HepG2 (cell line): ENCODE measurements around the gene TMIGD2. TPM values are rescaled to one million over a fixed set of nuclear protein-coding genes. Genes with fewer than 3 reads are reported as not detected.

Experiments used
- ATAC-seq: fragments of 200-7000 bp; cut with Tn5 transposase; 3 replicates; pipeline ENCODE4 v1.9.1; 2020; ENCODE audit warnings: mild to moderate bottlenecking, moderate library complexity
- BruUV-seq: library from RNA; stranded (reverse); fragments of 400-500 nt; replicated peaks from 2 replicates; lab custom pipeline; 2021; lab: Mats Ljungman, UMichigan
- CTCF ChIA-PET: fragments of 300-600 bp; formaldehyde crosslinking; extraction: SDS; loops from one replicate; lab custom pipeline; 2021; ENCODE audit warnings: low total read pairs, inconsistent platforms, low intra/inter-chr PET ratio; lab: Yijun Ruan, JAX
- POLR2A ChIA-PET: fragments of 350-600 bp; sonication (Branson Sonifier 250); formaldehyde crosslinking; loops from one replicate; lab custom pipeline; 2020; ENCODE audit warnings: antibody characterized with exemption, inconsistent platforms; lab: Yijun Ruan, JAX
- DNase-seq: peaks from one replicate; pipeline ENCODE4 v3.0.0-alpha.2; 2015; ENCODE audit warnings: low spot score
- FAIRE-seq: peaks from 3 replicates; lab custom pipeline; 2011; peaks lifted over from hg19 to GRCh38; lab: Jason Lieb, UNC
- H2AFZ ChIP-seq: one replicate; pipeline ENCODE4 v1.6.1; 2011; ENCODE audit warnings: low read length, inconsistent platforms
- H3K27ac ChIP-seq: fragments of 300-600 bp; 3 replicates; pipeline ENCODE4 v1.8.0; 2011; ENCODE audit warnings: mixed run types, mild to moderate bottlenecking, mixed read lengths, low read length, inconsistent platforms; ENCODE audit not compliant: insufficient read depth; ENCODE audit errors: extremely low read length
- H3K27me3 ChIP-seq, 2 experiments: fragments of 200-600 bp in 1 of 2; 2 replicates in 1 of 2; 3 replicates in 1 of 2; pipeline versions ENCODE4 v1.6.0 to v1.8.0; 2011; ENCODE audit warnings: low read length in 2 of 2, mild to moderate bottlenecking in 2 of 2, moderate library complexity in 2 of 2, inconsistent platforms in 1 of 2; ENCODE audit not compliant: insufficient read depth in 2 of 2, control insufficient read depth in 1 of 2
- H3K36me3 ChIP-seq, 2 experiments: fragments of 200-600 bp in 1 of 2; replicated peaks in 1 of 2; 2 replicates in 1 of 2; 3 replicates in 1 of 2; pipeline versions ENCODE4 v1.5.1 to v1.8.0; 2011; ENCODE audit warnings: low read length in 2 of 2, inconsistent platforms in 1 of 2; ENCODE audit not compliant: insufficient read depth in 2 of 2, control insufficient read depth in 1 of 2
- H3K4me1 ChIP-seq: 2 replicates; pipeline ENCODE4 v1.5.1; 2012; ENCODE audit warnings: low read length, inconsistent platforms; ENCODE audit not compliant: insufficient read depth
- H3K4me2 ChIP-seq: 2 replicates; pipeline ENCODE4 v1.6.0; 2011; ENCODE audit warnings: low read depth, low read length, inconsistent platforms
- H3K4me3 ChIP-seq, 3 experiments: fragments of 200-600 bp in 1 of 3; sonication (generic), shearing (Covaris generic) in 1 of 3; replicated peaks in 1 of 3; 2 replicates each; pipeline ENCODE4 v1.5.1; 2011 to 2016; ENCODE audit warnings: low read length in 3 of 3, inconsistent platforms in 2 of 3, low read depth in 2 of 3, mild to moderate bottlenecking in 2 of 3, control low read depth in 1 of 3, mixed read lengths in 1 of 3; ENCODE audit not compliant: insufficient read depth in 1 of 3
- H3K79me2 ChIP-seq: one replicate; pipeline ENCODE4 v1.6.1; 2011; ENCODE audit warnings: low read length, inconsistent platforms; ENCODE audit not compliant: insufficient read depth
- H3K9ac ChIP-seq: 2 replicates; pipeline ENCODE4 v1.6.0; 2011; ENCODE audit warnings: mild to moderate bottlenecking, low read depth, low read length, inconsistent platforms; ENCODE audit not compliant: insufficient read depth
- H3K9me3 ChIP-seq: 2 replicates; pipeline ENCODE4 v1.5.1; 2012; ENCODE audit warnings: mild to moderate bottlenecking, low read length
- H4K20me1 ChIP-seq: 2 replicates; pipeline ENCODE4 v1.6.0; 2011; ENCODE audit warnings: inconsistent platforms, mild to moderate bottlenecking, low read length, moderate library complexity; ENCODE audit not compliant: insufficient read depth
- DMAP1 ChIP-seq: IDR thresholded peaks from 2 replicates; pipeline ENCODE4 v1.6.1; 2016
- RFX1 ChIP-seq: fragments of 450-650 bp; IDR thresholded peaks from 2 replicates; pipeline ENCODE4 v1.6.1; 2017
- TP53 ChIP-seq: sonication (generic); formaldehyde crosslinking; conservative IDR thresholded peaks from 2 replicates; pipeline ENCODE4 v1.4.0; 2020; ENCODE audit warnings: missing genetic modification reagents
- ZFAT ChIP-seq: sonication (generic); formaldehyde crosslinking; conservative IDR thresholded peaks from 2 replicates; pipeline ENCODE4 v1.8.1; 2023; ENCODE audit warnings: missing genetic modification reagents, inconsistent platforms
- ZNF143 ChIP-seq: sonication (generic); formaldehyde crosslinking; IDR thresholded peaks from 2 replicates; pipeline ENCODE4 v1.4.0; 2020; ENCODE audit warnings: missing genetic modification reagents
- ZNF274 ChIP-seq: sonication (generic); formaldehyde crosslinking; IDR thresholded peaks from 2 replicates; pipeline ENCODE4 v1.5.1; 2020; ENCODE audit warnings: mild to moderate bottlenecking, missing genetic modification reagents
- ZNF468 ChIP-seq: sonication (generic); formaldehyde crosslinking; IDR thresholded peaks from 2 replicates; pipeline ENCODE4 v1.8.0; 2022; ENCODE audit warnings: mild to moderate bottlenecking, moderate library complexity, missing genetic modification reagents
- ZNF589 ChIP-seq: sonication (generic); formaldehyde crosslinking; conservative IDR thresholded peaks from 2 replicates; pipeline ENCODE4 v1.8.0; 2022; ENCODE audit warnings: mild to moderate bottlenecking, moderate library complexity, missing genetic modification reagents
- ZNF678 ChIP-seq: sonication (generic); formaldehyde crosslinking; IDR thresholded peaks from 2 replicates; pipeline ENCODE4 v1.4.0; 2020; ENCODE audit warnings: mild to moderate bottlenecking, missing genetic modification reagents
- WGBS: methylation state at CpG from one replicate; pipeline ENCODE4 v1.1.6; 2017; ENCODE audit warnings: low lambda C conversion rate; 5-methylcytosine and 5-hydroxymethylcytosine counted together
- in situ Hi-C: cut with HindIII; loops from 2 replicates; pipeline ENCODE4 v1.10.0; 2017; ENCODE audit warnings: low pct_unique_long_range_greater_than_20kb; ENCODE audit not compliant: extremely low pct_ligation_motif_present
- intact Hi-C: fragments of 100-400 bp; cut with micrococcal nuclease; formaldehyde crosslinking; loops from one replicate; pipeline ENCODE4 v1.10.0; 2022; ENCODE audit not compliant: unreplicated experiment
- polyA plus RNA-seq, 8 experiments: library from polyadenylated mRNA; depleted of rRNA in 3 of 8; stranded (reverse) in 7 of 8; unstranded in 1 of 8; fragments of >200 nt; fragmentation: Illumina TruSeq in 4 of 8; extraction: Trizol in 4 of 8; gene quantifications; 2 replicates each; pipeline versions ENCODE4 v1.2.1 to v1.2.3, GENCODE V29; 2011 to 2016; ENCODE audit warnings: low read depth in 4 of 8, missing spikeins in 1 of 8, mixed read lengths in 1 of 8; ENCODE audit not compliant: insufficient read depth in 1 of 8
- total RNA-seq, 5 experiments: library from RNA; depleted of rRNA; stranded (reverse); fragments of >200 nt; fragmentation: Illumina TruSeq; extraction: Trizol; gene quantifications; 2 replicates each; pipeline ENCODE4 v1.2.3, GENCODE V29; 2016; ENCODE audit warnings: low read depth in 1 of 5
- TF ChIP-seq, protein P1 (sequence below), 2 experiments: IDR thresholded peaks; 2 replicates each; pipeline ENCODE4 v1.6.1; 2011 to 2012; ENCODE audit warnings: low read length in 2 of 2, borderline replicate concordance in 1 of 2, low read depth in 1 of 2, mild to moderate bottlenecking in 1 of 2, moderate library complexity in 1 of 2
- TF ChIP-seq, protein P2 (sequence below): sonication (generic); formaldehyde crosslinking; IDR thresholded peaks from 2 replicates; pipeline ENCODE4 v1.4.0; 2020; ENCODE audit warnings: missing genetic modification reagents
- TF ChIP-seq, protein P3 (sequence below): sonication (generic); formaldehyde crosslinking; IDR thresholded peaks from 2 replicates; pipeline ENCODE4 v1.4.0; 2020; ENCODE audit warnings: missing genetic modification reagents
- TF ChIP-seq, protein P4 (sequence below): sonication (generic); formaldehyde crosslinking; IDR thresholded peaks from 2 replicates; pipeline ENCODE4 v1.5.1; 2020; ENCODE audit warnings: missing genetic modification reagents, mild to moderate bottlenecking, borderline replicate concordance

TMIGD2 gene
- total and polyA plus RNA-seq, 2 of the 13 experiments (the other 11 are each of a cell fraction or from before 2014, with no cell fraction given) = 0.11 to 1.0 TPM

DNA sequence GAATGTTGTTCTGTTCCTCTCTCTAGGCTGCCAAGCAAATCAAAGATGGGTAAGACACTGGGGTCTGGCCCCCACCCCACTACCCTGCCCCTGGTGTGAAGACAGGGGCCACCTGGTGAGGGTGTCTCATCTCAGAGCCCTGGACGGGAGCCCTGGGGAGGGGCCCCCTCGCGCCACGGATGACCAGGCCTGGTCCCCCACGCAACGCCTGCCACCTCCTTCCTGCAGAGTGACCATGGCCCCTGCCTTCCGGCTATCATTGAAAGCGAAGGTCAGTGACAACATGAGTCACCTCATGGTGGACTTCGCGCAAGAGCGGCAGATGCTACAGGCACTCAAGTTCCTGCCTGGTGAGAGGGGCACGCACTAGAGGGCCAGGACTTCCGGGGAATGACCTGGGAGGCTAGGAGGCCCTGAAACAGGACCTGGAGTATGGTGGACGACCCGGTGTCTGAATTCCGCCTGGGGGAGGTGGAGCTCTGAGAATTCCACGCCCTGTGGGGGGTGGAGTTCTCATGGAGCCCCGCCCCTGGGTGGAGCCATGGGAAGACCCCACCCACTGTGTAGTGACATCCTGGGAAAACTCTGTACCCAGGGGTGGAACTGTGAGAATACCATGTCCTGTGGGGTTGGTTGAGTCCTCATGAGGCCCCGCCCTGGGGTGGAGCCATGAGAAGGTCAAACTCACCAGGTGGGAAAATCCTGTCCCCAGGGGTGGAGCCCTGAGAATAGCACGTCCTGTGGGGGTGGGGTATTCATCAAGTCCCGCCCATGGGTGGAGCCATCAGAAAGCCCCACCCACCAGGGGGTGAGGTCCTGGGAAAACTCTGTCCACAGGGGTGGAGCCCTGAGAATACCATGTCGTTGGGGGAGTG is 8.3 kb upstream of the TMIGD2 start:
- 6% methylated on average over 7 of the region's 22 CpGs for WGBS
- ATAC-seq = peak; percentile 93
- in situ Hi-C loops = no loop called here
- TF ChIP-seq, protein P1, sequence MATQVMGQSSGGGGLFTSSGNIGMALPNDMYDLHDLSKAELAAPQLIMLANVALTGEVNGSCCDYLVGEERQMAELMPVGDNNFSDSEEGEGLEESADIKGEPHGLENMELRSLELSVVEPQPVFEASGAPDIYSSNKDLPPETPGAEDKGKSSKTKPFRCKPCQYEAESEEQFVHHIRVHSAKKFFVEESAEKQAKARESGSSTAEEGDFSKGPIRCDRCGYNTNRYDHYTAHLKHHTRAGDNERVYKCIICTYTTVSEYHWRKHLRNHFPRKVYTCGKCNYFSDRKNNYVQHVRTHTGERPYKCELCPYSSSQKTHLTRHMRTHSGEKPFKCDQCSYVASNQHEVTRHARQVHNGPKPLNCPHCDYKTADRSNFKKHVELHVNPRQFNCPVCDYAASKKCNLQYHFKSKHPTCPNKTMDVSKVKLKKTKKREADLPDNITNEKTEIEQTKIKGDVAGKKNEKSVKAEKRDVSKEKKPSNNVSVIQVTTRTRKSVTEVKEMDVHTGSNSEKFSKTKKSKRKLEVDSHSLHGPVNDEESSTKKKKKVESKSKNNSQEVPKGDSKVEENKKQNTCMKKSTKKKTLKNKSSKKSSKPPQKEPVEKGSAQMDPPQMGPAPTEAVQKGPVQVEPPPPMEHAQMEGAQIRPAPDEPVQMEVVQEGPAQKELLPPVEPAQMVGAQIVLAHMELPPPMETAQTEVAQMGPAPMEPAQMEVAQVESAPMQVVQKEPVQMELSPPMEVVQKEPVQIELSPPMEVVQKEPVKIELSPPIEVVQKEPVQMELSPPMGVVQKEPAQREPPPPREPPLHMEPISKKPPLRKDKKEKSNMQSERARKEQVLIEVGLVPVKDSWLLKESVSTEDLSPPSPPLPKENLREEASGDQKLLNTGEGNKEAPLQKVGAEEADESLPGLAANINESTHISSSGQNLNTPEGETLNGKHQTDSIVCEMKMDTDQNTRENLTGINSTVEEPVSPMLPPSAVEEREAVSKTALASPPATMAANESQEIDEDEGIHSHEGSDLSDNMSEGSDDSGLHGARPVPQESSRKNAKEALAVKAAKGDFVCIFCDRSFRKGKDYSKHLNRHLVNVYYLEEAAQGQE (IDR thresholded peaks at IDR 0.05; ENCODE audit: borderline replicate concordance in 1 of 2, low read depth in 1 of 2, low read length in 2 of 2) = peak in 1 of 2 experiments; percentile 34; a peak in 1 of 4 replicates
- no peak for TF ChIP-seq TP53 (CRISPR knock-in tag)
- TF ChIP-seq ZNF143 = no peak
- TF ChIP-seq, protein P2, sequence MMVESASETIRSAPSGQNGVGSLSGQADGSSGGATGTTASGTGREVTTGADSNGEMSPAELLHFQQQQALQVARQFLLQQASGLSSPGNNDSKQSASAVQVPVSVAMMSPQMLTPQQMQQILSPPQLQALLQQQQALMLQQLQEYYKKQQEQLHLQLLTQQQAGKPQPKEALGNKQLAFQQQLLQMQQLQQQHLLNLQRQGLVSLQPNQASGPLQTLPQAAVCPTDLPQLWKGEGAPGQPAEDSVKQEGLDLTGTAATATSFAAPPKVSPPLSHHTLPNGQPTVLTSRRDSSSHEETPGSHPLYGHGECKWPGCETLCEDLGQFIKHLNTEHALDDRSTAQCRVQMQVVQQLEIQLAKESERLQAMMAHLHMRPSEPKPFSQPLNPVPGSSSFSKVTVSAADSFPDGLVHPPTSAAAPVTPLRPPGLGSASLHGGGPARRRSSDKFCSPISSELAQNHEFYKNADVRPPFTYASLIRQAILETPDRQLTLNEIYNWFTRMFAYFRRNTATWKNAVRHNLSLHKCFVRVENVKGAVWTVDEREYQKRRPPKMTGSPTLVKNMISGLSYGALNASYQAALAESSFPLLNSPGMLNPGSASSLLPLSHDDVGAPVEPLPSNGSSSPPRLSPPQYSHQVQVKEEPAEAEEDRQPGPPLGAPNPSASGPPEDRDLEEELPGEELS (CRISPR knock-in tag) = peak; percentile 80; the same call in 1 of the 2 replicates
- TF ChIP-seq DMAP1 = peak; percentile 77
- TF ChIP-seq ZNF678 (CRISPR knock-in tag) = no peak
- TF ChIP-seq ZNF274 = peak; percentile 54
- no peak for TF ChIP-seq RFX1
- no peak for TF ChIP-seq ZFAT (CRISPR knock-in tag)
- no peak; the same call in 1 of the 2 replicates for TF ChIP-seq ZNF589
- TF ChIP-seq, protein P3, sequence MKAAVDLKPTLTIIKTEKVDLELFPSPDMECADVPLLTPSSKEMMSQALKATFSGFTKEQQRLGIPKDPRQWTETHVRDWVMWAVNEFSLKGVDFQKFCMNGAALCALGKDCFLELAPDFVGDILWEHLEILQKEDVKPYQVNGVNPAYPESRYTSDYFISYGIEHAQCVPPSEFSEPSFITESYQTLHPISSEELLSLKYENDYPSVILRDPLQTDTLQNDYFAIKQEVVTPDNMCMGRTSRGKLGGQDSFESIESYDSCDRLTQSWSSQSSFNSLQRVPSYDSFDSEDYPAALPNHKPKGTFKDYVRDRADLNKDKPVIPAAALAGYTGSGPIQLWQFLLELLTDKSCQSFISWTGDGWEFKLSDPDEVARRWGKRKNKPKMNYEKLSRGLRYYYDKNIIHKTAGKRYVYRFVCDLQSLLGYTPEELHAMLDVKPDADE (CRISPR knock-in tag) = peak; percentile 68; the same call in 1 of the 2 replicates
- TF ChIP-seq ZNF468 = no peak
- TF ChIP-seq, protein P4, sequence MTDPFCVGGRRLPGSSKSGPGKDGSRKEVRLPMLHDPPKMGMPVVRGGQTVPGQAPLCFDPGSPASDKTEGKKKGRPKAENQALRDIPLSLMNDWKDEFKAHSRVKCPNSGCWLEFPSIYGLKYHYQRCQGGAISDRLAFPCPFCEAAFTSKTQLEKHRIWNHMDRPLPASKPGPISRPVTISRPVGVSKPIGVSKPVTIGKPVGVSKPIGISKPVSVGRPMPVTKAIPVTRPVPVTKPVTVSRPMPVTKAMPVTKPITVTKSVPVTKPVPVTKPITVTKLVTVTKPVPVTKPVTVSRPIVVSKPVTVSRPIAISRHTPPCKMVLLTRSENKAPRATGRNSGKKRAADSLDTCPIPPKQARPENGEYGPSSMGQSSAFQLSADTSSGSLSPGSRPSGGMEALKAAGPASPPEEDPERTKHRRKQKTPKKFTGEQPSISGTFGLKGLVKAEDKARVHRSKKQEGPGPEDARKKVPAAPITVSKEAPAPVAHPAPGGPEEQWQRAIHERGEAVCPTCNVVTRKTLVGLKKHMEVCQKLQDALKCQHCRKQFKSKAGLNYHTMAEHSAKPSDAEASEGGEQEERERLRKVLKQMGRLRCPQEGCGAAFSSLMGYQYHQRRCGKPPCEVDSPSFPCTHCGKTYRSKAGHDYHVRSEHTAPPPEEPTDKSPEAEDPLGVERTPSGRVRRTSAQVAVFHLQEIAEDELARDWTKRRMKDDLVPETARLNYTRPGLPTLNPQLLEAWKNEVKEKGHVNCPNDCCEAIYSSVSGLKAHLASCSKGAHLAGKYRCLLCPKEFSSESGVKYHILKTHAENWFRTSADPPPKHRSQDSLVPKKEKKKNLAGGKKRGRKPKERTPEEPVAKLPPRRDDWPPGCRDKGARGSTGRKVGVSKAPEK = no peak

More for the DNA sequence above, 8.3 kb upstream of the TMIGD2 start:
- Histone ChIP-seq H3K27me3 (peaks cover 3% of the 10 kb centered on the region in 2 experiments; a peak in 2 of 5 replicates), H3K9ac (peak overlapping the region; percentile 46), H3K27ac (peak overlapping the region; percentile 77), H3K36me3 (no peaks in the 10 kb centered on the region), H3K4me3 (peak overlapping the region in 1 of 3 experiments; percentile 33; a peak in 2 of 6 replicates), H4K20me1 (no peaks in the 10 kb centered on the region), H2AFZ (no peak overlapping the region), H3K9me3 (no peaks in the 10 kb centered on the region), H3K79me2 (no peaks in the 10 kb centered on the region), H3K4me1 (peaks cover 60% of the 10 kb centered on the region), H3K4me2 (peak overlapping the region; percentile 60)
- DNase-seq (peak; percentile 94), FAIRE-seq (peak; percentile 88)
- CTCF ChIA-PET = no interaction called here
- BruUV-seq = TSS peak; percentile 95
- intact Hi-C loops = loop anchor here (1.0 to 2.0 kb wide), 2 partner anchors 32 to 44 kb away; no protein-coding TSS in a partner anchor
- POLR2A ChIA-PET = interaction anchor here (0.6 to 4.1 kb wide), 19 partner anchors 9 to 548 kb away, joined by 3 to 66 read pairs (median 4); partner anchors contain the start of genes HDGFL2, MPND, STAP2 and YJU2
